Measurements from ENCODE around the gene ZNF648. TPM values are rescaled to one million over a fixed set of nuclear protein-coding genes. Genes with fewer than 3 reads are reported as not detected.
A peak's percentile ranks its signal among the peaks of the same experiment; 100 is the strongest.

Gene ZNF648
- total RNA-seq: 1 to 10 TPM in 1 of 2 donors, not detected in 1; 1.8 TPM

GRCh38 chr1:182061594-182061993 is at the start of gene ZNF648:
TSS of gene ZNF648 (minus strand) at chr1:182061712. CDS start at chr1:182058010, 3,702 bp downstream.
- no peak for ATAC-seq
- 28 to 32% methylated on average over 3 to 4 of the region's 4 CpGs for WGBS, 2 donors
- Histone ChIP-seq H3K4me1 (no peaks in the 10 kb centered on the region), H3K9me3 (no peaks in the 10 kb centered on the region), H3K27ac (no peak within 1 kb of the TSS), H3K27me3 (no peaks in the 10 kb centered on the region), H3K36me3 (replicated peaks in 1 of 2; ENCODE audit: insufficient read depth in 1 of 2, low read depth in 2 of 2) (no peaks in the 10 kb centered on the region), H3K4me3 (no peak within 1 kb of the TSS)
- DNase-seq: no peak
- TF ChIP-seq CTCF (IDR thresholded peaks at IDR 0.05): no peak
- TF ChIP-seq POLR2A (IDR thresholded peaks at IDR 0.05): no peak
- intact Hi-C loops (cut with DNase I): no loop called here

DNA sequence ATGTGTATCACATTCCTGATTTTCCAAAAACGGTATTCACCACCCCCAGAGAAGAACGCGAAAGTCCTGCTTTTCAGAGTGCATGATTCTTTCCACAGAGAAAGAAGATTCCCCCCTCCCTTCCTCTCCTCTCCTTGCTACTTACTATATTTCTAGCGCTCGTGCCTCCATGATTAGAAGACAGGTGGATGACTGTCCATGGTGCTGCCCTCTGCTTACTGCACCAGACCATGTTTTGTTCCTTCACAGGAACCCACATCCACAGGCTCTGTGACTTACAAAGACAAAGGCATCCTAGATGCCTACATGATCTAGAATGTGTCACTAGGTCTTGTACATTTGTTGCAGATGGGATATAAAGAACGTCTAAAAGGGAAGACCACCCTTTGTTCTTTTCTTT is 49.1 kb upstream of the ZNF648 start:
- WGBS, 2 donors: 83% methylated on average over 6 of the region's 6 CpGs
- Histone ChIP-seq H3K27me3 (no peaks in the 10 kb centered on the region), H3K27ac (no peak overlapping the region), H3K36me3 (replicated peaks in 1 of 2; ENCODE audit: insufficient read depth in 1 of 2, low read depth in 2 of 2) (no peaks in the 10 kb centered on the region), H3K4me1 (peaks cover 6% of the 10 kb centered on the region), H3K9me3 (no peaks in the 10 kb centered on the region), H3K4me3 (no peak overlapping the region)
- intact Hi-C loops (cut with DNase I): no loop called here
- DNase-seq: no peak
- no peak for TF ChIP-seq CTCF (IDR thresholded peaks at IDR 0.05)
- TF ChIP-seq POLR2A (IDR thresholded peaks at IDR 0.05): no peak
- no peak for ATAC-seq

GRCh38 chr1:182109771-182110170 is 48.3 kb upstream of the ZNF648 start:
- 92 to 93% methylated on average over 3 of the region's 3 CpGs for WGBS, 2 donors
- no peaks in the 10 kb centered on the region for H3K36me3 ChIP-seq (replicated peaks in 1 of 2; ENCODE audit: insufficient read depth in 1 of 2, low read depth in 2 of 2)
- no peak for ATAC-seq

GRCh38 chr1:182107209-182107608 is 45.7 kb upstream of the ZNF648 start:
- no peaks in the 10 kb centered on the region for H3K27me3 ChIP-seq
- H3K27ac ChIP-seq: no peak overlapping the region
- no peaks in the 10 kb centered on the region for H3K4me1 ChIP-seq
- intact Hi-C loops (cut with DNase I): no loop called here
- H3K4me3 ChIP-seq: no peak overlapping the region
- no peak for DNase-seq
- 86 to 96% methylated on average over 2 of the region's 2 CpGs for WGBS, 2 donors
- no peak for ATAC-seq
- TF ChIP-seq POLR2A (IDR thresholded peaks at IDR 0.05) (no peak), CTCF (IDR thresholded peaks at IDR 0.05) (no peak)
- no peaks in the 10 kb centered on the region for H3K36me3 ChIP-seq (replicated peaks in 1 of 2; ENCODE audit: insufficient read depth in 1 of 2, low read depth in 2 of 2)
- H3K9me3 ChIP-seq: no peaks in the 10 kb centered on the region

More at GRCh38 chr1:182109771-182110170, 48.3 kb upstream of the ZNF648 start:
- no peaks in the 10 kb centered on the region for H3K9me3 ChIP-seq
- no peak overlapping the region for H3K4me3 ChIP-seq
- intact Hi-C loops (cut with DNase I): no loop called here
- no peak for TF ChIP-seq CTCF (IDR thresholded peaks at IDR 0.05)
- no peak for TF ChIP-seq POLR2A (IDR thresholded peaks at IDR 0.05)
- H3K27ac ChIP-seq: no peak overlapping the region
- peaks cover 6% of the 10 kb centered on the region for H3K4me1 ChIP-seq
- no peaks in the 10 kb centered on the region for H3K27me3 ChIP-seq
- no peak for DNase-seq

DNA sequence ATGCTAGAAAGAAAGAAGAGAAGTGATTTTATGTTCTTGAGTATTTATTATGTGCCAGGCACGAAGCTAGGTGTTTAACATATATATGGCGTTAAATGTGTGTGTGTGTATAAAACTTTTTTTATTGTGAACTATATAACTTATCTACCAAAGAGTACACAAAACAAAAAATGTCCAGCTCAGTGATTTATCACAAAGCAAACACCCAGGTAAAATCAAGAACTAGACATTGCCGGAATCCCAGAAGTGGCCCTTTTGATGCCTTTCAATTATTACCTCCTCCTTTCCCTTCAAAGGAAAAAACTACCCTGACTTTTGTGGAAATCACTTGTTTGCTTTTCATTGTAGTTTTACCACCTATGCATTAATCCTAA is 40.5 kb upstream of the ZNF648 start:
- H3K4me3 ChIP-seq: no peak overlapping the region
- H3K9me3 ChIP-seq: no peaks in the 10 kb centered on the region
- H3K27ac ChIP-seq: peak overlapping the region in 3 of 4 donors; percentile 40 to 70 (median 56)
- ATAC-seq: no peak
- H3K36me3 ChIP-seq (replicated peaks in 1 of 2; ENCODE audit: insufficient read depth in 1 of 2, low read depth in 2 of 2): no peaks in the 10 kb centered on the region
- H3K4me1 ChIP-seq: no peaks in the 10 kb centered on the region
- TF ChIP-seq CTCF (IDR thresholded peaks at IDR 0.05) (no peak), POLR2A (IDR thresholded peaks at IDR 0.05) (no peak)
- no peaks in the 10 kb centered on the region for H3K27me3 ChIP-seq
- 47 to 63% methylated on average over 3 of the region's 3 CpGs for WGBS, 2 donors
- intact Hi-C loops (cut with DNase I): no loop called here
- DNase-seq: no peak
